GM19468 (cell line): Measurements from ENCODE around the gene HMCN1.
A peak's percentile ranks its signal among the peaks of the same experiment; 100 is the strongest.

Experiments
- ATAC-seq: cut with Tn5 transposase; IDR thresholded peaks from one replicate; pipeline ENCODE4 v1.9.1; 2021; ENCODE audit warnings: mild to moderate bottlenecking, moderate library complexity, moderate number of reproducible peaks; ENCODE audit not compliant: unreplicated experiment; ENCODE audit errors: extremely low read depth

HMCN1 gene

DNA sequence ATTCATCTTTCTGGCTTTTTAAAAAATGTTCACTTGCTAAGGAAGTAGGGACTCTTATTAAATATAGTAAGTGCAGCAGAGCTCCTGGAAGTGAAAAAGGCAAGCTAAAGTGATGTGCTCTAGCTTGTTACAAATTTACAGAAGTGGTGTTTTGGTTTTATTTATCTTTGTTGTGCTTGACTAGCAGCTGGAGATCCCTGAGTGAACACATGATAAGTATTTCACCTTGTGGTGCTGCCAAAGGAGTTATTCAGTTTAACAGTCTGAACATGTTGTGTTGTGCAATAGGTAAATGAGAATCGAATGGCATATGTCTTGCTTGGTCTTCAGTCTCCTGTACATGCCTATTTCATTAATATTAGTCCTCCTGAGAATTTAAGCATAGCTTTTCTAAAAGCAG lies 325.1 kb downstream of the HMCN1 start:
- ATAC-seq = peak; percentile 26

DNA sequence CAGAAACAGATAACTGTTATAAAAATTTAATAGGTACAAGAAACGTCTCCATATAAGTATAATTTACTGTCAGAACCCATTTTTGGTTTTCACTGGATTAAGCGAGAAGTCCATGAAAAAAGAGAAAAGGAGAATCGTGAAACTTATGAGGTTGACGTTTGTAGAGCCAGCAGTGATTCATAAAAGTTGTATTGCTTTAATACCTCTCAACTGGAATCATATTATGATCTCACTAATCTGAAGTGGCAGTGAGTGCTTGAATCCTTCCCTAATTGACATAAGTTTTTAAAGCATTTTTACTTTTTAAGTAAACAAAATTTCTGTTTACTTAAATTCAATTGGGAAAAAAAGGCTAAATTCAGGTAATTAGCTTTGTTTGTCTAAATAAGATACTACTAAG lies 325.6 kb downstream of the HMCN1 start:
- no peak for ATAC-seq

DNA sequence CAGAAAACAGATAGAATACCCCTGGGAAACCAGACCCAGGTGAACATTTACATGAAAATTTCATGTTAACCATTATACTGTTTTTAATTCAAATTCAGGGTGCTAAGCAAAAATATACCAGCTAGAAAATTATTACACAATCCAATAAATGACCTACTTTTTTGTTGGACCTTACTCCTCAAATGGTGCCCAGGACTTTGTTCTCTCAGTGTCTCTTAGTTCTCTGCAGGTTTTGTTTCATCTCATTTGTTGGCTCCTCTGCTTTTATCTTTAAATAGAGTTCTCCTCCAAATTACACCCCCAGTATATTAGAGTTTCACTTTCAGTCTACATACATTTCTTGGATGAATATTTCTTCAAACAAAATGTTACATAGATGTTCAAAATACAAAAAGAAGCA lies 326.0 kb downstream of the HMCN1 start:
- ATAC-seq = no peak

DNA sequence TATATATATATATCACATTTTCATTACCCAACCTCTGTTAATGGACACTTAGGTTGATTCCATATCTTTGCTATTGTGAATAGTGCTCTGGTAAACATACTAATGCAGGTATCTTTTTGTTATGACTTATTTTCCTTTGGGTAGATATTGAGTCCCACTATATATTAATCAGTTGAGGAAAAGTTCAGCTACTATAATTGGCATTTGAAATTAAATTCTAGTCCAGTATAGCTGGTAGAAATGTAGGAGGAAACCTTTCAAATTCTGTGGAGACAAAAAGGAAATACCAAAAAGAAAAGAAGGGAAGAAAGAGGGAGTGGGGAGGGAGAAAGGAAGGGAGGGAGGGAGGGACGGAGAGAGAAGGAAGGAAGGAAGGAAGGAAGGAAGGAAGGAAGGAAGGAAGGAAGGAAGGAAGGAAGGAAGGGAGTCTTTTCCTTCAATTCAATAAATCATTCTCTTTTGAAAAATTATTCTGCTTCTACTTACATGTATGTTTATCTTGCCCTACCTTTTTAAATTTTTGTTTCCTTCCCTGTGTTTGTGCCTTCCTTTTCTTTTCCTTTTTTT lies 329.0 kb downstream of the HMCN1 start:
- ATAC-seq = no peak

DNA sequence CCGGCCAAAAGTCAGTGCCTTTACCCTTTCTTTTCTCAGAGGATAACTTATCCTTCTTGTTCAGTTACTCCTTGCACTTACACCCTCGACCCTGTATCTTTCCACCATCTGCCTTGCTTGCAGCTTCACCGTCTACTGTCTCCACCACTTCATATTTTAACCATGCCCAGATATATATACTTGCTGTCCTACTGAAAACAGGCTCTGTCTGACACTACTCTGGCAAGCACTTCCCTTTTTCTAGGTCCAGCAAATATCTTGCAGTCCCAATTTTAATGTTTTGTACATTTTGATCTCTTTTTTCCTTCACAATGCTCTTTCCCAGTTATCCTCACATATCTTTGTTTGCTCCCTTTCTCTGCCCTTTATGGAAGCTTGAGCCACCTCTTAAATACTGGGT lies 332.2 kb downstream of the HMCN1 start:
- no peak for ATAC-seq

DNA sequence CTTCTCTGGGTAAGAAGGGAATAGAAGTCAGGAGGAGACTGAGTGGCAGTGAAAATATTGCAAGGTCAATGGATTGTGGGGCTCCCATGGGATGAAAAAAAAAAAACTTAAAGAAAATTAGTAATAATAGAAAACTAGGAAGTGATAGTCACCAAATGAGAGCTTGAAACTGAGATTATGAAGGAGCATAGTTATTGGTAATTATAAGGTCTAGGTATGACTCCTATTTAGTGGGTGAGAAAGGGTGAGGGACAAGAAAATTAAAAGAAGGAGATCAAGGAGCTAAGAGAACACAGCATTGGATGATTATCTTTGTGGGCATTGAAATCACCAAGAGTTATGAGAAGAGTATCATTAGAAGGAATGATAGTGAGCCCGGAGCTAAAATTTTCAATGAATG lies 339.5 kb downstream of the HMCN1 start:
- no peak for ATAC-seq

DNA sequence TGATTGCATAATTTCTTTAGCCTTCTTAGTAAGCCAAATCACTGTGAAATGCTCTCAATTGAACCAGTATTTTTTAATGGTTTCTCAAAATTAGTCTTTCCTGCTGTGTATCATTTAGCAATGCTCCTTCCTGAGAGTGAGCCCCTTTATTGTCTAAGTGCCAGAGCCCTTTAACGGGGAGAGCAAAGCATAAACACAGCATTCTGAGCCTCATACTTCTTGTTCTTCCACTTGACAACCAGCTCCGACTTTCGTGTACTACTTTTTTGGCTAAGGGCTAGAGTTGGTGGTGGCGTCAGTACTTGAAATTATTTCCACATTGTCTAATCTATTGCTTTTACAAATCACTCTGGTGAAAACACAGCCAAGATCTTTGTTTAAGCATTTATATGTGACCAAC lies 341.8 kb downstream of the HMCN1 start:
- ATAC-seq = no peak

DNA sequence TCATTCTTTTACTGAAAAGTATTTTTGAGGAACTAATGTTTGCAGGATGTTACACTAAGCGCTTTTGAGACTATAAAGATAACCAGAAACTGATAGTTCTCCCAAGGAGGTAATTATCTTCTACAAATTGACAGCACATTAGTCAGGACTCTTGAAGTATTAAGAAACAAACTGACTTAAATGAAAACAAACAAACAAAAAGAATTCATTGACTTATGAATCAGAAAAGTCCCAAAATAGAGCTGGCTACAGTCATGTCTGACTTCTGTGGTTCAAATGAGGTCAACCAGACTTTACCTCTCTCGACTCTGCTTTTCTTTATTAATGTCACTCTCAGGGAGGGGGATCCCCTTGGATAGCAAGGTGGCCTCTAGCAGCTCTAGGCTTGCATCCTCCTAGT lies 344.1 kb downstream of the HMCN1 start:
- ATAC-seq = peak; percentile 82

DNA sequence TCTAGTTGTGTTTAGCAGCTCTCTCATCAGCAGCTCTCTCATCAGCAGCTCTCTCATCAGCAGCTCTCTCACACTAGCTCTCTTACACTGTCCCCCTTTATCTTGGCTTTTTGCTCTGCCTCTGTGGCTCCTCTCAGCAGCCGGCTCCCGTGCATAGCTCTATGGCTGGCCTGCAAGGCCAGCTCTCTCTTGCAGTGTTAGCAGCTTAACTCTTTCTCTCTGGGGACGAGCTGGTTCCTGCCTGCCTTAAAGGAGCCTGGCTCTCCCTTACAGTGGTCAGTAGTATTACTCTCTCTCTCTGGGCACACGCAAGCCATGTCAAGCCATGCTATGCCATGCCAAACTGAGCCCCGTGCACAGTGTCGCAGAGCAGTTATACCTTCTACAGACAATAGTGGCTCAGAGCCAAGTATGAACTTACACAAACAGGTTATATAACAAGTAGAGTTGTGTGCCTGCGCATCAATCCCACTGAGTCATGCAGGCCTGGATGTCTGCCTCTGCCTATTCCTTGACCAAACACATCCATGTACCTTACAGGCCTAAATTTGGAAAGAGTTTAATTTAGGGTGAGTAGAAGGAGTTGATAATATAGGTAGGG lies 345.0 kb downstream of the HMCN1 start:
- ATAC-seq = no peak

DNA sequence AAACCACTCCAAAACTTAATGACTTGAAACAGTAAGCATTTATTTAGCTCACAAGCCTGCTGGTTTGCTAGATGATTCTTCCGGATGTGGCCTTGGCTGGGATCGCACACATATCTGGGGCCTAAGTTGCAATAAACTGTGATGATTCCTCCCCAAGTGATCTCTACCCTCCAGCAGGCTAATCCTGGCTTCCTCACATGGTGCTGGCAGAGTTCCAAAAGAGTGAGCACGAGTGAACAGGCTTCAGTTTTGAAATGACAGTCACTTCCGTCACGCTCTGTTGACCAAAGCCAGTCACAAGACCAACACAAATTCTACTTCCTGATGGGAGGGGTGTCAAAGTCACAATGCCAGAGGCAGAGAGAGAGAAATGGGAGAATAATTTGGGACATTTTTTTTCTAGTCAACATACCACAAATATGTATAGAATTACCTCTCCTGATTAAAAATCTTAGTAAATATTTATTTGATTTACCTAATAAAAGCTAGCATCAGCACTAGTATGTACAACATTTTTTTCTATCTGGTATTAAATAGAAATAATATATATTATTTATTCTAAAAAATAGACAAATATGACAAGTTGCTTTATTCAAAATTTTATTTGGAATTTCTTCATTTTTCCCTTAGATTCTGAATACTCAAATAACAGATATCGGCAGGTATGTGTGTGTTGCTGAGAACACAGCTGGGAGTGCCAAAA lies 348.2 kb downstream of the HMCN1 start:
- ATAC-seq = peak; percentile 65

DNA sequence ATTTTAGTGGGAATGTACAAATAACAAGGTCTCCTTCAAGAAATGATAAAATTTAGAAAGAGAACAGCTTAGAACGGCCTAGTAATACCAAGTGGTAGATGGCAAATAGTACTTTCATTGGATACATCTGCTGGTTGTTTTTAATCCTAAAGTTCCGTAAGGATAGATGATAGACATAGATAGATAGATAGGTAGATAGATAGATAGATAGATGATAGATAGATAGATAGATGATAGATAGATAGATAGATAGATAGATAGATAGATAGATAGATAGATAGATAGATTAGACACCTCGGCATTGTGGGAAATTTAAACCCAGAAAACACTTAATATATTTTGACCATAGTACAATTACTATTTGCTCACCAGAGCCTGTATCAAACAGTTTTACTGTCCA lies 352.4 kb downstream of the HMCN1 start:
- no peak for ATAC-seq

DNA sequence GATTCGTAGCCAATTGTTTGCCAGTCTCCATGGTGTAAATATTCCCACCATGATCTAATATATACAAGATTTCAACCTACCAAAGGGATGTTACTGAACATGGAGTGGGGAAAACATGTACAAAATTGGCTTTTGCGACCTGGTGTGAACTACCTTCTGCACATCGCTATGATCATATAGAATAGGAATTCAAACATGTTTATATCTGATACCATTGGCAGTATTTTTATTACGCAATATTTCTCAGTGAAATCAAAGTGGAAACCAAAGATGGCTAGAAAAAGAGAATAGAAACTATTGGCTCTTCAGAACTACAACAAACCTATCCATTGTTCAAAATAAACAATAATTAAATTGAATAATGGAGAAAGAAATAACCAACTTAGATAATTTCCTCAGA lies 355.7 kb downstream of the HMCN1 start:
- no peak for ATAC-seq

DNA sequence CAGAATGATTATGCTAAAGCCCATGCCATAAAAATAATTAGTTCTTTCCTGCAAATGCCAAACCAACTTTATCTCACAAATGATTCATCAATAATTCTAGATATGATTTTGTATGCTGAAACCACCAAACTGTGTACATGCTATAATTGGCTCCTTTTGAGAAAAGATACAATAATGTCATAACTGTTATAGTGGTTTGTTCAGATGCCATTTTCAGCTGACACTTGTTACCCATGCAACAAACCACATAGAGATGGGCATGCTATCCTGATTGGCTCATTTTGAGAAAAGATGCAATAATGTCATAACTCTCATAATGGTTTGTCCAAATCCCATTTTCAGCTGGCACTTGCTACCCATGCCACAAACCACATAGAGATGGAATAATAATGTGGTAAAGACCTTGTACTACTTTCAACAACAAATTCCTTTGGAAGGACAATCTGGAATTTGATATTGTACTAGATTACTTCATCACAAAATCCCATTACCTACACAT lies 357.1 kb downstream of the HMCN1 start:
- no peak for ATAC-seq

DNA sequence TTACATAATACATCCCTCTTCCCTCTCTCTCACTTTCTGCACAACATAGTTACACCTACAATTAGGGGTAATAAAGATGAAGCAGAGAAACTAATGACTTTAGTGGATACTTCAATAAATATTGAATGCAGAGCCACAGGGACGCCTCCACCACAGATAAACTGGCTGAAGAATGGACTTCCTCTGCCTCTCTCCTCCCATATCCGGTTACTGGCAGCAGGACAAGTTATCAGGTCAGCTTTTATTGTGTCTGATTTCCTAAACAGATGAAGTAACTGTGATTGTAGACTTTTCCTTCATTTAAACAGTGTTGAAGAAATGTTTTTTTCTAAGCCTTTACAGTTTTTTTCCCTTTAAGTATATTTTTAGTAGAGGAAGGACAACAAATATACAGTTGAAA lies 359.2 kb downstream of the HMCN1 start:
- ATAC-seq = no peak

DNA sequence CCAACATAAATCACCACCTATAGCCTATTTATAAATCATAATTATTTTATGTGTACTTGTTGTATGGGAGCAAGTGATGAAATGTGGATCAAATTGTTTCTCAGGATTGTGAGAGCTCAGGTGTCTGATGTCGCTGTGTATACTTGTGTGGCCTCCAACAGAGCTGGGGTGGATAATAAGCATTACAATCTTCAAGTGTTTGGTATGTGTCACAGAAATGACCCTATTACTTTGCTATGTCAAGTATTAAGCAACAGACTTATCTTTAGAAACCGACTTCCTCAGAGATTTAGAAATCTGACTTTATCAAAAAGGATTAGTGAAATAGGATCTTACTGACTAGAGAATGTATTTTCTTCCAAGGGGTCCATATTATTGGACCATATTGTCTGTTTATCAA lies 360.0 kb downstream of the HMCN1 start:
- ATAC-seq = no peak

DNA sequence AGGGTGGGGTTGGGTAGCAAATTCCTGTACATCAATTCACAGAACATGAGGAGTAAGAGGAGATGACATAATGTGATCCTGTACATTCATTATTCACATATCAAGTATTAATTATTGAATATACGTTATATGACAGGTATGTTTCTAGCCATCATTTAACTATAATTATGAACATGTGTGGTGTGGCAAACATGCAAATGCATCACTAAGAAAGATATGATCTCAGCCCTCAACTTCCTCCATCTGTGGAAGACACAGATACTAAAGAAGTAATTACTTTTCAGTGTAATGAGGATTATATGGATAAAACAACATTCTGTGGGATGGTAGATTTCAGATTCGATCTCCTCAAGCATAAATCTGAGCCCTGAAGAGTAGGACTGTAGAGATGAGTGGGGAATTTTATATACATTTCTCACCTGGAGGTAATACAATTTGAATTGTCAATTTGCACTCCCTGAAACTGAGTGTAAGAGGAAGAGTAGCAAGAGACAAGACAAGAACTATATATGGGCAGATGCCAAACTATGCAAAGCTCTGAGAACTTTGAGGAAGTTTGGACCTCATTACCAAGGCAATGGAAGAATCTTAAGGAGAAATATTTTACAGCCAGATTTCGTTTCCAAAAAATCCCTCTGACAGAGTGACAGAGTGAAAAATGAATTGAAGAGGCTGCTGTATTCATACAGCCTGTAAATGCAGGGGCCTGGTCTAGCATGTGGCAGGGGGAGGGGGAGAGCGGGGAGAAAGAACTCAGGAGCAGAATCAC lies 365.3 kb downstream of the HMCN1 start:
- ATAC-seq = no peak

DNA sequence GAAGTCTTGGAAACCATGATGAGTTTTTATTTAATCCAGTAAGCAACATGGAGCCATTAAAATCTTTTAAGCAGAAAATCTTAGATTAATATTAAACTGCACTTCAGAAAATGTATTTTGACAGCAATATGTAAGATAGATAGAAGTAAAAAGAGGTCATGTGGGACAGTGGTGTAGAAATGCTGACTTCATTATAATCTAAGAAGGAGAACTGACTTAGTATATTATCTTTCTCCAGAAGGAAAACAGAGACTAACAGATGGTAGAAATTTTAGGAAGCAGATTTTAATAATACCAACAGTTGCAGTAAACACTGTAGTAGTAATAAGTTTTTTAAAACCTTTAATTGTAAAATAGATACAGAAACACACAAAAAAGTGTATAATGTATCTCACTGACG lies 367.9 kb downstream of the HMCN1 start:
- ATAC-seq = no peak

DNA sequence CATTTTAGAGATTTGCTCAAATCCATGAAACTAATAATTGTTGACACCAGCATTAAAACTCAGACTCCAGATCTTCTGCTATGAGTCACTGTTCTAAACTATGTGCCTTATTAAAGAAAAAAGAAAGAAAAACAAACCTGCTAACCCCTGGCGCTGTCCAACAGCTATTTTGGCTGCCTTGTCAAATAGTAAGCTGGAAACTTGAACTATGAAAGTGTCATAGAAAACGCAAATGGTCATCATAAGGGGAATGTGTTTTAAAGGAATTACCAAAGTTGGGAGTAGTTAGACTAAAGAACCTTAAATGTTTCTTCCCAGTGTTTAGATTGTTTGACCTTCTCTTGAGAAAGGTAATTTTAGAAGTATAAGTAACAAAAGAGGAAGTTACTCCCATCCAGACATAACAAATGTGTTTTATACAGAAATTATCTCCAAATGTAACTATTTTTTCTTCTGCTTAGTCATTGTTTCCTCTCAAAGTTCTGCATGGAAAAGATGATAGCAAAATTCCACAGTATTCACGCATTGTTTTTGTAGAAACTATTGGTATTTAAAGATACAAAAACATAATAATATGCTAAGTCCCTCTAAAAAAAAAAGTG lies 368.5 kb downstream of the HMCN1 start:
- no peak for ATAC-seq

DNA sequence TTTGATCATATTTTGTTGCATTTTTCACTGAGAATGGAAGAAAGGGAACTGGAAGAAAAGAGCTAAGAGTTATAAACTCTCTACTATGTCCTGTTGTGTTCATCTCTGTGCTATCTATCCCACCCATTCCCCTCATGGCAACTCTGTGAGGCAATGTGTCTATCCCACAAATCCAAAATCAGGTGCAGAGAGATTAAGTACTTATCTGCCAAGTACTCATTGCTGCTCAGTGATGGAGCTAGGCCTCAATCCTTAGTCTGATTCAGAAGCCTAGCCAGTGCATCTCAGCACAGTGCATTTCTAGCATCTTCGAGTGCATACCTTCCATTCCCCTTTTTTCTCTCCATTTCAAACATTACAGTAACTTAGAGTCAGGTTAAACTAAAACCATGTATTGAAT lies 370.3 kb downstream of the HMCN1 start:
- ATAC-seq = no peak

DNA sequence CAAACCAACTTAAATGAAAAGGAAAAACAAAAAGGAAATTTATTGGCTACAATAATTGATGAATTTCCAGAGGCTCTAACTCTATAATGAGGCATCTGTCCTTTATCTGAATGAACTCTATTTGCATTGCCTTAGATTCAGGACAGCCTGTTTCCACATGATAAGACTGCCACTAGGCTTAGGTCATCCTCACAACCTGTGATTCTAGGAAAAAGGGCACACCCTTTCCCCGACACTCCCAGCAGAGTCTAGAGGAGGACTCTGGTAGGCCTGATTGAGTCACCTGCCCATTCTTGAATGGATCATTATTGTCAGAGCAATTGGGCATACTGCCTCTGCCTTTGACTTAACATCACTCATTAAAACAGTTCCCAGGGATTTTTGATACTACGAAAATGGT lies 378.1 kb downstream of the HMCN1 start:
- no peak for ATAC-seq

DNA sequence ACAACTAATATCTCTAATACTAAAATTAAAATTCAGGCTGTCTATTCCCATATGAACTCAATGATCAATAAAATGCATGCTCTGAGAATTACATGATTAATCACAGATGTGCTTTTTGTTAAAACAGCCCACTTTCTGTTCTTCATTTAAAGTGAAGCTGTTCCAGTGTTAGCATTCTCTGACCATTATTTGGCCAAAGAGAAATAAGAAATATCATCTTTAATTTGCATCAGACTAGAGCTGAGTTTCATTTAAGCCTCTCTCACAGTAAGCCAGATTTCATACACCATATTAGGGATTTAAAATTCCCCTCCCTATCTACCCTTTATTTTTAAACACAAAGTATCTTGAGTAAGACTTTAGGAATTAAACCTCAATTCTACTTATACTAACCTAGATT lies 379.3 kb downstream of the HMCN1 start:
- ATAC-seq = no peak
